Ramos (cell line): ENCODE data around the gene IDI2.
"Not testable (repeated sequence)": the region's sequence is repeated elsewhere in the genome, so short reads cannot be mapped to it uniquely, and the experiment has no call there.

Experiments
- in situ Hi-C: fragments of 300-500 bp; cut with MboI; formaldehyde crosslinking; loops from one replicate; pipeline ENCODE4 v1.14.3; 2022; ENCODE audit warnings: low sequenced_read_pairs; ENCODE audit not compliant: unreplicated experiment

IDI2 gene

DNA sequence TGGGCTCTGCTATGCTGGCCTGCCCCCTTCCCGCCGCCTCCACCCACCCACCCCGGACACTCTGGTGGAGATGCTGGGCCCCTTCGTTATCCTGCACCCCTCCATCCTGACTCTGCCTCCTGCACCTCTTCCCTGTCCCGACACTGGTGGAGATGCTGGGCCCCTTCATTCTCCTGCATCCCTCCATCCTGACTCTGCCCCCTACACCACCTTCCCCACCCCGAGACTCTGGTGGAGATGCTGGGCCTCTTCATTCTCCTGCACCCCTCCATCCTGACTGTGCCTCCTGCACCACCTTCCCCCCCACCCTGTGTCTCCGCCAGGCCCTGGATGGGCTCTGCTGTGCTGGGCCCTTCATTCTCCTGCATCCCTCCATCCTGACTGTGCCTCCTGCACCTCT lies 15.0 kb downstream of the IDI2 start:
- in situ Hi-C loops: no loop called here

DNA sequence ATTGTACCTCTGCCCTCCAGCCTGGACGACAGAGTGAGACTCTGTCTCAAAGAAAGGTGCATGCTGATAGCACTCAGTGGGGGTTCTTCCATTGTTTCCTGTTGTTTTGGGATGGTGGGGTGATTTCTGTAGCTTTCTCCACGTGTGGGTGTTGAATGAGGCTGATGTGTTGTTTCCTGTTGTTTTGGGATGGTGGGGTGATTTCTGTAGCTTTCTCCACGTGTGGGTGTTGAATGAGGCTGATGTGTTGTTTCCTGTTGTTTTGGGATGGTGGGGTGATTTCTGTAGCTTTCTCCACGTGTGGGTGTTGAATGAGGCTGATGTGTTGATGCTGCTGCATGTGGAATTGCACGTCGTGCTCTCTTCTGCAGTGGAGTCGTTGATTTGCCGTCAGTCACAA lies 15.7 kb downstream of the IDI2 start:
- in situ Hi-C loops: not testable (repeated sequence)

DNA sequence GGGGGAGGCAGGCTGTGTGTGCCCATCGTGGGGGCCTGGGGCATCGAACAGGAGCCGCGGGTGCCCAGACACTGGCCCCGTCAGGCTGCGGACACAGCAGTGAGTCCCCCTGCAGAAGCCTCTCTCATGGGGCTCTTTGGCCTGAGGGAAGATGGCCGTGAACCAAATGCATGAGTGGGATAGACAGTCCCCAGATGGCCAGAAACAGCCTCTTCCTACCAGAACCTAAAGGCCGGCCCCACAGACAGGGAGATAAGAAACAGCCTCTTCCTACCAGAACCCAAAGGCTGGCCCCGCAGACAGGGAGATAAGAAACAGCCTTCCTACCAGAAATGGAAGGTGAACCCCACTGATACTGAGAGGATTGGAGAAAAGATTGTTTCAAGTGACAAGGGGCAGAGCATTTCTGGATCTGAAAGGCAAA lies 16.6 kb downstream of the IDI2 start:
- in situ Hi-C loops: no loop called here

GRCh38 chr10:1007583-1007982 lies 18.1 kb downstream of the IDI2 start:
- in situ Hi-C loops: no loop called here

- in situ Hi-C loops: no loop called here
Observed at GRCh38 chr10:1006573-1006972, 19.1 kb downstream of the IDI2 start.

- in situ Hi-C loops: no loop called here
Observed at GRCh38 chr10:1003884-1004670, 21.6 kb downstream of the IDI2 start.

GRCh38 chr10:1002425-1003006 lies 23.1 kb downstream of the IDI2 start:
- in situ Hi-C loops: no loop called here

GRCh38 chr10:997266-998022 lies 28.2 kb downstream of the IDI2 start:
- in situ Hi-C loops: no loop called here

GRCh38 chr10:996031-996430 lies 29.6 kb downstream of the IDI2 start:
- in situ Hi-C loops: no loop called here

DNA sequence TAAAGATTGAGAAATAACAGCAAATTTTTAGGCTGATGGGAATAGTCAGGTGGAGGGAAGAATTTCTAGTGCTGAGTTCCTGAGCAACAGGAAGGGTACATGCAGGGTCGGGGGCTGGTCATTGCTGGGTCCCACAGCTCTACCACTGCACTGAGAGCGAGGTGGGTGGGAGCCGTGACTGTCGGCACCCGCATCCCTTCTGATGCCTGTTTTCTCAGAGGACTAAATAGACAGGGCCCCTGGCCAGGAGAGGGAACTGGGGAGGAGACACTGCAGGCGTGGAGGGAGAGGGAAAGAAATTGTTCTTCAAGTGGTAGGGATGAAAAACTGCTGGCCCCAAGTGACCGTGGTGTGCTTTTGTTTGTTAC lies 30.1 kb downstream of the IDI2 start:
- in situ Hi-C loops: no loop called here

DNA sequence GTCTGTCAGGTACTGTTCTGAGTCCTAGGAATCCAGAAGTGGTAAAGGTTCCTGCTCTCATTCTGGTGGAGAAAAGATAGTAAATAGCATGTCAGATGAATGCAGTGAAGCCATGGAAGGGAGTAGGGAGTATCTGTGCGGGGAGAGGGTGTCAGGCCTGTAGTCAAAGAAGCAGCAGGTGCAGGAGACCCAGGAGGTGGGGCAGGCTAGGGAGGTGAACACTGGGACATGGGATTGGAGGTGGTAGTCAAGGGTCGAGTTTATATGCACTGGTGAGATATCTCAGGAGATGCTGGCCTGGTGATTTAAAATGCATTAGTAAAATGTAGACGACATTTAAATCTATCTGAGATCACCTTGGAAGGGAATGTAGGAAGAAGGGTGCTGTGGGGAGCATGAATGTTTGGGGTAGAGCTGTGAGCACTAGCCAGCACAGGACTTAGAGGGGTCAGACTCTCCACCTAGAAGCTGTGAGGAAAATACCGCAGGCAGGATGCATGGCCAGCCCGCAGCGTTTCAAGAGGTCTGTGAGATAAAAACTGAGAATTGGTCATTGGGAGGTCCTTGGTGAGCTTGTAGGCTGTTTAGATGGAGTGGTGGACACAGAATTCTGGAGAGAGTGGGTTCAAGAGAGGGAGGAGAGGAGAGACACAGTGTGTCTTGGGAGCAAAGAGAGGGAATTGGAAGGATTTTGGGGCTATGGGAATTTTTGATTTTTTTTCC lies 30.7 kb downstream of the IDI2 start:
- in situ Hi-C loops: no loop called here

- in situ Hi-C loops: no loop called here
Observed at GRCh38 chr10:992871-993270, 32.8 kb downstream of the IDI2 start.

DNA sequence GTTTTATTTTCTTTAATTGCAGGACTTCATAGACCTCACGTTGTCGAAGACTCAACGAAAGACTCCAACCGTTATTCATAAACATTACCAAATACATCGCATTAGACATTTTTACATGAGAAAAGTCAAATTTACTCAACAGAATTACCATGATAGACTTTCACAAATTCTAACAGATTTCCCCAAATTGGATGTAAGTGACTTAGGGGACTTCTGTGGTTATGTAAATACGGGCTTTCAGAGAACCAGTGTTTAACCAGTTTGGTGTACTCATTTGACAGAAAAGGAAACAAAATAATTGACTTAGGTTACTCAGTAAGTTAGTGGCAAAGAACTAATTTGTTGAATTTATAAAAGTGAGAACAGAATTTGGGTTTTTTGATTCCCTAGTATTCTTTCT lies 33.2 kb downstream of the IDI2 start:
- in situ Hi-C loops: no loop called here

DNA sequence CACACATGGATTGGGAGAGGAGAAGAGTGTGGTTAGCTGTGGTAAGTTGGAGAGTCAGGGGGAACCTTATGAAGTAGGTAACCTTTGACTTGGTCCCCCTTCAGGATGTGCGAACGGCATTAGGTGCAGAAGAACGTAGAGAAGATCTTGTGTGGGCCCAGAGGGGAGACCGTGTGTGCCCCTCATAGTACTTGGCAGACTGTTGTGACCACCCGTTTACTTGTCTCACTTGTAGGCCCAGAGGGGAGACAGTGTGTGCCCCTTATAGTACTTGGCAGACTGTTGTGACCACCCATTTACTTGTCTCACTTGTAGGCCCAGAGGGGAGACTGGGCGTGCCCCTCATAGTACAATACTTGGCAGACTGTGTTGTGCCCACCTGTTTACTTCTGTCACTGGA lies 34.9 kb downstream of the IDI2 start:
- in situ Hi-C loops: no loop called here

DNA sequence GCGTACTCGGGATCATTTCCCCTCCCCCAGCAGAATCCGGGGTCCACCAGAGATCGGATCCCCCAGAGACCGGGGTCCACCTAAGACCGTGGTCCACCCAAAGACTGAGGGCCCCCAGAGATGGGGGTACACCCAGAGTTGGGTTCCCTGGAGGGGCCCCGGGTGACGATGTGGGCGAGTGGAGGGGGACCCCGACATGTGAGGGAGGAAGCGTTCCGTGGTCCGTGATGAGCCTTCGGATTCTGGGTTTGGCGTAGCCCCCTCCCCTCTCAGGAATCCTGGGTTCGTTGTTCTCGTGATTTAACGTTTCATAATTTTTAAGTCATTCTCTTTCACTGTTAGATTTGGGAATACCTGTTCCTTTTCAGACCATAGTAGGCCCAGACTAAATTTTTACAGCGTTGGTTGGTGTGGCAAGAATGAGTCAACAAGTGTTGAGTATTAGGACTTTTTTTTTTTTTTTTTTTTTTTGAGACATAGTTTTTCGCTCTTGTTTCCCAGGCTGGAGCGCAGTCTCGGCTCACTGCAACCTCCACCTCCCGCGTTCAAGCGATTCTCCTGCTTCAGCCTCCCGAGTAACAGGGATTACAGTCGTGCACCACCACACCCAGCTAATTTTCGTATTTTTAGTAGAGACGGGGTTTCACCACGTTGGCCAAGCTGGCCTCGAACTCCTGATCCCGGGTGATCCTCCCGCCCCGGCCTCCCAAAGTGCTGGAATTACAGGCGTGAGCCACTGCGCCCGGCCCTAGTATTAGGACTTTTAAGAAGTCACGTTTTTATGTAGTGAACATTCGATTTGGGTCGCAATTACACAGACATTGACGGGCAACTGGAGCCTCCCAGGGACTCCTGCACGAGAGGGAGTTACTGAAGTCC lies 36.8 kb downstream of the IDI2 start:
- in situ Hi-C loops: no loop called here

DNA sequence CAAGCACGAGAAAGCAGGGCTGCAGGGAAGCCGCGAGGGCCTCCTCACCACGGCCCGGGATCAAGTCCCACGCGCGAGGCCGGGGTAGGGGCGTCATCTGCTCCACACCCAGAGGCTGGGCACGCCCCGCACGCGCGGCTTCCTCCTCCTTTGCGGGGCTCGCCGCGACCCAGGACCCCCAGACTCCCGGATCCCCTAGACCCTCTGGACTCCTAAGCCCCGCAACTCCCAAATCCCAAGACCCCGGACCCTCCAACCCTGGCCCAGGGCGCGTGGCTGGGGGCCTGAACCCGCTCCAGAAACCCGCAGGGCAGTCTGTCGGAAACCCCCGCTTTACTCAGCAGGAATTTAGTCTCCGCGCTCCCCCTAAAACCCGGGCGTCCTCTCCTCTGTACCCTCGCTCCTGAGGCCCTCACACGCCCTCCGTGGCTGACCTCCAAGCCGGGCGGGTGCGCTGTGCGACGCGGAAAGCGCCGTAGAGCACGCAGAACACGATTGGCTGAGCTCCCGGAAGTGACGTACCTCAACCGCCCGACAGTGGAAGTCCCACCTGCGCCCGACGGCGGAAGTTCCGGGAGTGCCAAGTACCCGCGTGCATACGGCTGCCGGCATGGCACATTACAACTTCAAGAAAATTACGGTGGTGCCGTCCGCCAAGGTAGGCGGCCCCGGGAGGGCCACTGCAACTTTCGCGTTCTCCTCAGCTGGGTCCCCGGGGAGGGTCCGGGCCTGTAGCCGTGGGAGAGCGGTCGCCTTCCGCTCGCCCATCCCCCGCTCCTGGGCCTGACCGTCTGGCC lies 37.6 kb downstream of the IDI2 start, which contains the start of gene GTPBP4:
Gene GTPBP4, plus strand, starts transcription at position 565 of the 797 bp plus-strand sequence. Its CDS starts 46 bp downstream, at position 611.
- in situ Hi-C loops: no loop called here

DNA sequence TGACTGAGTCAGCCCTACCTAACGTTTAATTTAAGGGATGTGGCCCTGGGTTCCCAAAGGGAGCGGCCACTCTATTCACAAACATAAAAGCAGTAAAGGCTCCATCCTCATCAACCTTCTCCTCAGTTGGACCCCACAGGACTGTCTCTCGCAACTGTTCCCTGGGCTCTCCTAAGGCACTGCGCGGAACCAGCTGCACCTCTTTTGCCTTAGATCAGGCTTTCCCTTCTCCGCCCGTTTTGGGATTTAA lies 38.1 kb downstream of the IDI2 start:
- in situ Hi-C loops: no loop called here

DNA sequence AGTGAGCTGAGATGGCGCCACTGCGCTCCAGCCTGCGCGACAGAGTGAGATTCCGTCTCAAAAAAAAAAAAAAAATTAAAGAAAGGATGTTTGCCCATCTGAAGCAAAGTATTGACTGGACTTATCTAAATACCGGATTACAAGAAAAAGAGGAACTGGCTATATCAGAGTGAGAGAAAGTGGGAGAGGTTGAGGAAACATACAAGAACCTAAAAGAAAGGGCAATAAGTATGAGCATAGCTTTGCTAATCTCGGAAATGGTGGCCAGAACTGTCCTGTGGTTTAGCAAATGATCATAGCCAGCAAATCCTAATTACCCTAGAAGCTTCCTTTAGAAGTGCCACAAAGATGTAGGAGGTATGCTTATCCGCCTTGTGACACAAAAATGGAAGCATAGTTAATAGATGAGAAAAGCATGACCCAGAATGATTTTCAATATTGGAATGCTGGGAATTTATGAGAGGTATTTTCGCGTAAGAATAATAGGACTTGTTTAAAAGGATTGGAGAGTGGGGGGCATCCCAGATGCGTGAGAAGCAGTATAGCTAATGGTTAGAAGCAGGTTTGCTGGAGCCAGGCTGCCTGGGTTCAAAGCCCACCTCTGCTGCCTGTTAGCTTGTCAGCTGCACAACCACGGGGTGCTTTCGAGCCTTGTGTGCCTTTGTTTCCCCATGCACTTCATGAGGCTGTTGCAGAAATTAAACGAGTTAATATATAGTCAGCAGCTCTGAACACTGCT lies 38.6 kb downstream of the IDI2 start:
- in situ Hi-C loops: no loop called here
